SK-N-SH (cell line): ENCODE results near the gene LDLRAP1. TPM values are rescaled to one million over a fixed set of nuclear protein-coding genes. Genes with fewer than 3 reads are reported as not detected.

Source experiments
- CTCF ChIA-PET: fragments of 300-600, 350-600 bp; formaldehyde crosslinking; extraction: SDS; loops from one replicate; lab custom pipeline; 2021; lab: Yijun Ruan, JAX
- POLR2A ChIA-PET: fragments of 350-600 bp; sonication (Branson Sonifier 250); formaldehyde crosslinking; extraction: SDS; loops from one replicate; lab custom pipeline; 2020; ENCODE audit warnings: antibody characterized with exemption, inconsistent platforms; lab: Yijun Ruan, JAX
- DNase-seq: peaks from one replicate; pipeline ENCODE4 v3.0.0; 2012
- H2AFZ ChIP-seq: fragments of 200-600 bp; sonication (generic); 2 replicates; pipeline ENCODE4 v1.8.1; 2016; ENCODE audit warnings: antibody characterized with exemption, mild to moderate bottlenecking, low read depth
- H3F3A ChIP-seq: fragments of 200-600 bp; sonication (generic); replicated peaks from 2 replicates; pipeline ENCODE3; 2016; ENCODE audit warnings: antibody characterized with exemption, mild to moderate bottlenecking; ENCODE audit not compliant: insufficient read depth
- H3K27ac ChIP-seq, 2 experiments: fragments of 200-500 bp in 1 of 2; fragments of 200-600 bp in 1 of 2; sonication (Bioruptor generic) in 1 of 2; sonication (generic), shearing (Covaris generic) in 1 of 2; 2 replicates each; pipeline versions ENCODE4 v1.5.1 to v1.6.1; 2014 to 2016; ENCODE audit warnings: low read depth in 2 of 2, inconsistent platforms in 1 of 2, low read length in 1 of 2, mild to moderate bottlenecking in 1 of 2, mixed read lengths in 1 of 2
- H3K27me3 ChIP-seq: fragments of 200-600 bp; sonication (generic), shearing (Covaris generic); 2 replicates; pipeline ENCODE4 v1.6.1; 2016; ENCODE audit warnings: mixed run types; ENCODE audit not compliant: insufficient read depth
- H3K36me3 ChIP-seq, 2 experiments: fragments of 200-500 bp in 1 of 2; fragments of 200-600 bp in 1 of 2; sonication (Bioruptor generic) in 1 of 2; sonication (generic) in 1 of 2; replicated peaks in 1 of 2; 2 replicates each; pipeline versions ENCODE3 to v1.5.1; 2014 to 2016; ENCODE audit warnings: low read length in 1 of 2, mild to moderate bottlenecking in 1 of 2; ENCODE audit not compliant: insufficient read depth in 2 of 2, control insufficient read depth in 1 of 2
- H3K4me1 ChIP-seq, 2 experiments: fragments of 200-500 bp in 1 of 2; fragments of 200-600 bp in 1 of 2; sonication (Bioruptor generic) in 1 of 2; sonication (generic), shearing (Covaris generic) in 1 of 2; 2 replicates each; pipeline versions ENCODE4 v1.5.1 to v1.6.1; 2014 to 2016; ENCODE audit warnings: low read depth in 1 of 2, low read length in 1 of 2, mixed run types in 1 of 2; ENCODE audit not compliant: insufficient read depth in 2 of 2, control insufficient read depth in 1 of 2
- H3K4me2 ChIP-seq: fragments of 200-600 bp; sonication (generic), shearing (Covaris generic); 2 replicates; pipeline ENCODE4 v1.6.1; 2017; ENCODE audit warnings: mixed run types
- H3K4me3 ChIP-seq, 2 experiments: fragments of 200-500 bp in 1 of 2; fragments of 200-600 bp in 1 of 2; sonication (Bioruptor generic) in 1 of 2; sonication (generic), shearing (Covaris generic) in 1 of 2; 2 replicates each; pipeline versions ENCODE4 v1.5.1 to v1.8.1; 2014 to 2016; ENCODE audit warnings: low read depth in 2 of 2, inconsistent platforms in 1 of 2, low read length in 1 of 2, mild to moderate bottlenecking in 1 of 2, mixed read lengths in 1 of 2, moderate library complexity in 1 of 2
- H3K79me2 ChIP-seq: fragments of 200-600 bp; sonication (generic); 2 replicates; pipeline ENCODE4 v1.8.1; 2017; ENCODE audit warnings: mild to moderate bottlenecking; ENCODE audit not compliant: insufficient read depth
- H3K9ac ChIP-seq: fragments of 200-600 bp; sonication (generic); 2 replicates; pipeline ENCODE4 v1.6.1; 2017; ENCODE audit warnings: mixed run types
- H3K9me2 ChIP-seq: fragments of 200-600 bp; sonication (generic); 2 replicates; pipeline ENCODE4 v1.6.1; 2017; ENCODE audit warnings: mixed run types
- H3K9me3 ChIP-seq: fragments of 200-600 bp; sonication (generic); 2 replicates; pipeline ENCODE4 v1.6.1; 2017; ENCODE audit warnings: mixed run types, mild to moderate bottlenecking, moderate library complexity
- H4K20me1 ChIP-seq: fragments of 200-600 bp; sonication (generic); 2 replicates; pipeline ENCODE4 v1.6.1; 2017; ENCODE audit warnings: mild to moderate bottlenecking, mixed run types; ENCODE audit not compliant: insufficient read depth
- EP300 ChIP-seq, 2 experiments: IDR thresholded peaks; 2 replicates each; pipeline versions ENCODE4 v1.4.0 to v1.6.1; 2012; ENCODE audit warnings: borderline replicate concordance in 1 of 2, low read depth in 1 of 2, low read length in 1 of 2
- FOSL2 ChIP-seq: IDR thresholded peaks from 2 replicates; pipeline ENCODE4 v1.4.0; 2012; ENCODE audit warnings: low read depth, mild to moderate bottlenecking, moderate library complexity, borderline replicate concordance
- FOXJ3 ChIP-seq: sonication (generic); formaldehyde crosslinking; IDR thresholded peaks from 2 replicates; pipeline ENCODE4 v1.5.1; 2020; ENCODE audit warnings: mild to moderate bottlenecking, missing genetic modification reagents
- FOXM1 ChIP-seq: IDR thresholded peaks from 2 replicates; pipeline ENCODE4 v1.4.0; 2012; ENCODE audit warnings: low read depth, mild to moderate bottlenecking
- GATA2 ChIP-seq: sonication (generic); formaldehyde crosslinking; IDR thresholded peaks from 2 replicates; pipeline ENCODE4 v1.5.0; 2020; ENCODE audit warnings: mild to moderate bottlenecking, missing genetic modification reagents
- MXI1 ChIP-seq: IDR thresholded peaks from 2 replicates; pipeline ENCODE4 v1.6.1; 2012; ENCODE audit warnings: mild to moderate bottlenecking, low read depth, low read length, improper control_type of control experiment
- NRF1 ChIP-seq: IDR thresholded peaks from 2 replicates; pipeline ENCODE4 v1.6.1; 2012; ENCODE audit warnings: low read depth, mild to moderate bottlenecking, low read length
- POLR2AphosphoS5 ChIP-seq: IDR thresholded peaks from 2 replicates; pipeline ENCODE4 v1.6.1; 2012; ENCODE audit warnings: low read depth, low read length
- RAD21 ChIP-seq: IDR thresholded peaks from 2 replicates; pipeline ENCODE4 v1.6.1; 2012; ENCODE audit warnings: mild to moderate bottlenecking, low read length
- REST ChIP-seq: IDR thresholded peaks from 2 replicates; pipeline ENCODE4 v1.6.1; 2012; ENCODE audit warnings: mild to moderate bottlenecking, low read depth, low read length, moderate library complexity
- RFX5 ChIP-seq: IDR thresholded peaks from 2 replicates; pipeline ENCODE4 v1.6.1; 2012; ENCODE audit warnings: mild to moderate bottlenecking, improper control_type of control experiment, low read length
- SIN3A ChIP-seq: IDR thresholded peaks from 2 replicates; pipeline ENCODE4 v1.6.1; 2012; ENCODE audit warnings: low read depth, mild to moderate bottlenecking, low read length, moderate library complexity, borderline replicate concordance
- TEAD4 ChIP-seq: IDR thresholded peaks from 2 replicates; pipeline ENCODE4 v1.4.0; 2012; ENCODE audit warnings: mild to moderate bottlenecking, borderline replicate concordance; ENCODE audit not compliant: insufficient read depth
- USF1 ChIP-seq: IDR thresholded peaks from 2 replicates; pipeline ENCODE4 v1.4.0; 2012; ENCODE audit warnings: low read depth, borderline replicate concordance
- USF2 ChIP-seq: fragments of 150-350 bp; IDR thresholded peaks from 2 replicates; pipeline ENCODE4 v1.6.1; 2017; ENCODE audit warnings: antibody characterized with exemption, low read length, low read depth, borderline replicate concordance
- YY1 ChIP-seq: IDR thresholded peaks from 2 replicates; pipeline ENCODE4 v1.4.0; 2012; ENCODE audit warnings: low read depth, mild to moderate bottlenecking
- WGBS: methylation state at CpG from one replicate; pipeline ENCODE4 v1.1.6; 2017; ENCODE audit warnings: low lambda C conversion rate; 5-methylcytosine and 5-hydroxymethylcytosine counted together
- polyA plus RNA-seq, 3 experiments: library from polyadenylated mRNA; depleted of rRNA; stranded (reverse); fragments of >200 nt; gene quantifications; 2 replicates each; pipeline ENCODE4 v1.2.3, GENCODE V29; 2012

LDLRAP1 gene
- polyA plus RNA-seq, 1 of the 3 experiments (the other 2 are of a cell fraction) = 19.1 TPM

- TF ChIP-seq USF2 (no peak), NRF1 (no peak), FOSL2 (no peak), POLR2AphosphoS5 (no peak)
Observed at GRCh38 chr1:25590096-25590824, 46.9 kb downstream of the LDLRAP1 start (continued).

GRCh38 chr1:25593861-25594260, 50.5 kb downstream of the LDLRAP1 start:
- H3K9me2 ChIP-seq = no peaks in the 10 kb centered on the region
- H3K4me3 ChIP-seq = no peak overlapping the region
- H3K4me2 ChIP-seq = no peak overlapping the region
- no peaks in the 10 kb centered on the region for H3K4me1 ChIP-seq
- H2AFZ ChIP-seq = no peak overlapping the region
- H4K20me1 ChIP-seq = no peaks in the 10 kb centered on the region
- H3F3A ChIP-seq = no peaks in the 10 kb centered on the region
- H3K36me3 ChIP-seq = no peaks in the 10 kb centered on the region
- DNase-seq = no peak
- POLR2A ChIA-PET = no interaction called here
- no peak overlapping the region for H3K27ac ChIP-seq
- H3K9me3 ChIP-seq = no peaks in the 10 kb centered on the region
- no peaks in the 10 kb centered on the region for H3K79me2 ChIP-seq
- H3K9ac ChIP-seq = no peak overlapping the region
- 7% methylated on average over 2 of the region's 2 CpGs for WGBS
- TF ChIP-seq REST = no peak
- TF ChIP-seq FOXJ3 = no peak
- no peak for TF ChIP-seq GATA2 (CRISPR knock-in tag)
- no peak for TF ChIP-seq YY1
- no peak for TF ChIP-seq RFX5
- TF ChIP-seq EP300 (IDR thresholded peaks at IDR 0.05; ENCODE audit: borderline replicate concordance in 1 of 2, low read depth in 1 of 2, low read length in 1 of 2) = no peak
- no peak for TF ChIP-seq RAD21
- TF ChIP-seq POLR2AphosphoS5 = no peak
- no peak for TF ChIP-seq FOSL2
- TF ChIP-seq SIN3A = no peak
- TF ChIP-seq FOXM1 = no peak
- TF ChIP-seq NRF1 = no peak
- TF ChIP-seq USF1 = no peak
- TF ChIP-seq TEAD4 = no peak
- TF ChIP-seq MXI1 = no peak
- H3K27me3 ChIP-seq = no peaks in the 10 kb centered on the region
- CTCF ChIA-PET = interaction anchor here (0.7 to 2.3 kb wide), 5 partner anchors 12 to 218 kb away, joined by 3 to 12 read pairs (median 3); no protein-coding TSS in a partner anchor
